ENCODE measurements around the gene USP7.
"Not testable (repeated sequence)": the region's sequence is repeated elsewhere in the genome, so short reads cannot be mapped to it uniquely, and the experiment has no call there.

The USP7 gene

GRCh38 chr16:8972843-8973586, 9.3 kb upstream of the USP7 start:
- DNase-seq (ENCODE audit: low read depth): no peak

DNA sequence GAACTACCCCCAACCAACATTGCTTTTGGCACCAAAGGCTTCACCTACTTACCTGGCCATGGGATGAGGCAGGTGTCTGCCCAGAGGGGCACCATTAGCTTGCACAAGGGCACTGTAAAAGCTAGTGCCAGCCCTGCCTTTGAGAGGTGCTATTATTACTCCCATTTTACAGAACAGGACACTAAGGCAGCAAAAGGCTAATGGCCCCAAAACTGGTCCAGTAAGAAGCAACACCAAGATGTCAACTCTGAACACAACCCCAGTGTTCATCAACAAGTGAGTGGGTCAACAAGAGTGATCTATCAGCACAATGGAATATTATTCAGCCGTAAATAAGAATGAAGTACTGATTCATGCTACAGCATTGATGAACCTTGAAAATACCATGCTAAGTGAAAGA, 7.7 kb upstream of the USP7 start:
- DNase-seq (ENCODE audit: low read depth): no peak

GRCh38 chr16:8969202-8969897, 5.6 kb upstream of the USP7 start:
- not testable (repeated sequence) for DNase-seq (ENCODE audit: low read depth)

DNA sequence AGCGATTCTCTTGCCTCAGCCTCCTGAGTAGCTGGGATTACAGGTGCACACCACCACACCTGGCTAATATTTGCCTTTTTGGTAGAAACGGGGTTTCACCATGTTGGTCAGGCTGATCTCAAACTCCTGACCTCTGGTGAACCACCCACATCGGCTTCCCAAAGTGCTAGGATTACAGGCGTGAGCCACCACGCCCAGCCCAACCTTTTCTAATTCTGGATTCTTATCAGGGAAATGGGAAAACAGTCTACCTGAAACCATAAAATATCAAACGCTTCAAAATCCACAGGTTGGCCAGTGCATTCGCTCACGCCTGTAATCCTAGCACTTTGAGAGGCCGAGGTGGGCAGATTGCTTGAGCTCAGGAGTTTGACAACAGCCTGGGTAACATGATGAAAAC, 4.3 kb upstream of the USP7 start:
- DNase-seq (ENCODE audit: low read depth): not testable (repeated sequence)

DNA sequence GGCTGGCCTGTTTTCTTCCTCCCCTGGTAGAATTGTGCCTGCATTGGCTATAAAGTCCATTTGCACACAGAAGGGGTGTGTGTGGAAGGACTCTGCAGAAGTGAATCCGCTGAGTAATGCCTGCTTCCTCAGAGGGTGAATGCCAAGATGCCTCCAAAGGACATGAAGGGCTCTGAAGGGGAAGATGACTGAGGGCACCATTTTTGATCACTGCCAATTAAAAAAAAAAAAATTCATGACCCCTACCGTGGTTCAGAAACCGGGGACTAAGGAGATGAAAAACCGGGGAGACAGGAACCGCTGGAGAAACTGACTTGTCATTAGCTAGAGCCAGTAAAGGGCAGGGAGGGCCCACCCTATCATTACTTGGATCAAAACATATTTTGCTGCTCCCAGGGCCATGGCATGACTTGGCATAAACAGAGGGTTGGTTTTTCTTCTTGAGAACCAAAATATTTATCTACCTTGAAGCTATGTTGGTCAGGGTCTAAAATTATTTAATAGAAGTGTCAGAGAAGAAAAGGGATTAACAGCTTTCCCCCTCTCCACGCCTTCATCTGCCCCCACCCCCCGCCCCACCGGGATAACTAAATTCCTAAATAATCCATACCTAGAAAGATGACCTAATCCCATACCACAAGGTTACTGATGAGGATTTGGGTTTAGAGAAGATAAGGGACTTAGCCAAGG, 3.6 kb upstream of the USP7 start:
- no peak for DNase-seq (ENCODE audit: low read depth)

- DNase-seq (ENCODE audit: low read depth): no peak
These were observed 3.1 kb upstream of the USP7 start for GRCh38 chr16:8966817-8967131.

GRCh38 chr16:8964462-8964861, 756 bp upstream of the USP7 start:
- DNase-seq (ENCODE audit: low read depth): no peak

DNA sequence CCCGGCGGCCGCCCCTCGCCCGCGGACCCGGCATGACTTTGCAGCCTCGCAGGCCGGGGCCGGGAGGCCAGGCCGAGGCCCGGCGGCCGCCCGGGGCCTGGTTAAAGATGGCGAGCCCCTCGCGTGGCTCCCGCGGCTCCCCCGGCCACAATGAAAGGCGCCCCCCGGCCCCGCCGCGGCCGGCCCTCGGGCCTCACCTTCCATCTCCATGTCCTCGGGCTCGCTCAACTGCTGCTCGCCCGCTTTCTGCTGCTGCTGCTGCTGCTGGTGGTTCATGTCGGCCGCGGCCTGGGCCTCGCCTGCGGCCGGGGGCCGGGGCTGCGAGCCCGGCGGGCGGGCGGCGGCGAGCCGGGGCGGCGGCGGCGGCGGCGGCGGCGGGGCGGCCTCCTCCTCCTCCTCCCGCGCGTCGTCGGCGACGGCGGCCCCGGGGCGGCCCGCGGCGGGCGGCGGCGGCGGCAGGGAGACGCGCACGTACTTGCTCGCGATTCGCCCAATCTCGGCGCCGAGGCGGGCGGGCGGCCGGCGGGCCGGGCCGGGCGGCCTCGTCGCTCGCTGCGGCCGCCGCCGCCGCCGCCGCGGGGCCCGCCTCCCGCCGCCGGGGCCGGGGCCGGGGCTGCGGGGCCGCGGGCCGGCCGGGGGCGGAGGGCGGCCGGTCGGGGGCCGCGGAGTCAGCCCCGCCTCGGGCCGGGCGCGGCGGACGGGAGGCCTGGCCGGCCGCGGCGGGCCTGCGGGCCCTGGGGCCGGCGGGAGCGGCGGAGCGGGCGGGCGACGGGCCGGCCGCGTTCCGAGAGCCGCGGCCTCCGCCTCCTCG, 491 bp downstream of the USP7 start:
- peak; percentile 8 for DNase-seq (ENCODE audit: low read depth)

DNA sequence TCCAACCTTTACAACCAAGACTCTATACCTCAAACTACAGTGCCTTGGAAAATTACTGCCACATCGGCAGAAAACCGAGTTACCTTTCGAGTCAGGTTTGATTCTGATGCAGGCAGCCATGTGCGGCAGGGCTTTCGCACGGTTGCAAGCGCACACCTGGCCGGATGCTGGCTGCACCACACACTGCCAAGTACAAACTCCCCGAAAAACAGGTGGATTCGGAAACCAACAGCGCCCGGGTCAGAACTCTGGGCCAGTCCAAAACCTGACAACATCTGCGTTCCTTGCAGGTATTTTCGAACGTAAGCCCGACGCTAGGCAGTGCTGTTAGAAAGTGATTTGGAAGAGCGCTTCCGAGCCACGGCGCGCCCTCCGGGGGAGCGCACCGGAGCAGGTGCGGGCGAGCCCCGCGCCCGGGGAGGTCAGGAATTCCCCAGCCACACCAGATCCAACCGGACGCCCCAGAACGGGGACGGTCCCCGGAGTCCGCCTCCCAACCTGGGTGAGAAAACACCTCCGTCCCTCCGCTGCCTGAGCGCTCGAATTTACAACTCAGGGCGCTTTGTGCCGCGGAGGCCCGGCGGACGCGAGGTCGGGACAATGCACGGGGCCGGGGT, 1.2 kb downstream of the USP7 start:
- DNase-seq (ENCODE audit: low read depth): peak; percentile 34

DNA sequence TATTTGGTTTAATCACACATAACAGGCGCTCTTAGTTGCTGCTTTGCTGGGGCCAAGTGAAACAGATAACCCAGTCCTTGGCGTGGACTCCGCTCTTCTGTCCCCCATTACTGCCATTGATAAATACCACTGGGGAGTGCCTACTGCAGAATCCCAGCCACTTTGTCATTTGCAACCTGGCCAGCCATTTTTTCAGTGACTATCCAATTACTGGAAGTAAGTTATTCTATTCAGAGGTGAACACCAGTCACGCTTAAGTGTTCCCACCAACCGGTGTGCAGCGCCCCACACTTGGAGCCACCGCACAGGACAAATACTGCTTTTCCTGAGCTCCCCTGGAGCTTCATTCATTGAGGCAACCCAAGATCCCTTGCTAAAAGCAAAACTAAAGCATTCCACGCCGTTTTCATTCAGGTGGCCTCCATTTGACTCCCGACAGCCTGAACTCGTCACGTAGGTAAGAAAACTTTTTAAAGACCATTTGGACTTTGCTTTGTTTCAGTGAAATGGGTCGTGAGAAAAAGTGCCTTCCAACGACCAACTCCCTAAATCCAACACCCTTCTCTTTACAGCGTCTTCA, 1.8 kb downstream of the USP7 start:
- DNase-seq (ENCODE audit: low read depth): no peak

GRCh38 chr16:8960788-8961109, 3.0 kb downstream of the USP7 start:
- no peak for DNase-seq (ENCODE audit: low read depth)

DNA sequence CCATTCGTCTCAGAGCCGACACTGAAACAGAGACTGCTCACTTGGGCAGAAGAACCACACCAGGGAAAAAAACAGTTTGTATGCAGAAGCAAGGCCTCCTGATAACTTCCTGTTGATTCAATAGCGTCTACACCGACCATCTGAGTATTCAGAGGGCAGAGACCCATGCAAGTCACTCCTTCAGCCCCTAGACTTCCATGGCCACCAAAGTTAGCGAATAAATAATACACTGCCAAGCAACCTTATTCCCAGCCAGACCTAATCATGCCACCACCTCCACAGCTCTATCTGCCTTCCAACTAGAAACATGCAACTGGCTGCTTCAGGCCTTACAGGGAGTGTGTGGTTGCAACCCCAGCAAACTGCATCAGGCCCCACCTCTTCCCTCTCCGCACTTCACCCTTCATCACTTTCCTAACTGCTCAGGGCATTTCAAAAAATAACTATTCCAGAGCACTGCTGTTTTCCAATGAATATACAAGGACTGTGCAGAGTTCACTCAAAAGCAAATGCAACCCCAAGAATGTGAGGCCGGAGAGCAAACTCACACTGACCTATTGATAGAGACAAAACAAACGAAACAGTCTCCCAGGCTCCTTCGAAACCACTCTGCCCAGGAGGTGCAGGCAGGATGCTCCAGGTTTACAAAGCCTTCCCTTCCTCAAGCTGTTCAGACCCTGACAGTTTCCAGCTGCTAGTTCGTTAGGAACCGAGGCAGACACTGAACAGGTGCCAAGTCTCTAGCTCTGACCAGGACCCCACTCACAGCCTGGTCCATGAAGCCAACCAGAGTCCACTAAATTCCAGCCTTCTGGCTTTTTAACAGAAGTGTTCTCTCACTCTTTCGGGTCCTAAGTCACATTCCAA, 3.6 kb downstream of the USP7 start:
- no peak for DNase-seq (ENCODE audit: low read depth)

DNA sequence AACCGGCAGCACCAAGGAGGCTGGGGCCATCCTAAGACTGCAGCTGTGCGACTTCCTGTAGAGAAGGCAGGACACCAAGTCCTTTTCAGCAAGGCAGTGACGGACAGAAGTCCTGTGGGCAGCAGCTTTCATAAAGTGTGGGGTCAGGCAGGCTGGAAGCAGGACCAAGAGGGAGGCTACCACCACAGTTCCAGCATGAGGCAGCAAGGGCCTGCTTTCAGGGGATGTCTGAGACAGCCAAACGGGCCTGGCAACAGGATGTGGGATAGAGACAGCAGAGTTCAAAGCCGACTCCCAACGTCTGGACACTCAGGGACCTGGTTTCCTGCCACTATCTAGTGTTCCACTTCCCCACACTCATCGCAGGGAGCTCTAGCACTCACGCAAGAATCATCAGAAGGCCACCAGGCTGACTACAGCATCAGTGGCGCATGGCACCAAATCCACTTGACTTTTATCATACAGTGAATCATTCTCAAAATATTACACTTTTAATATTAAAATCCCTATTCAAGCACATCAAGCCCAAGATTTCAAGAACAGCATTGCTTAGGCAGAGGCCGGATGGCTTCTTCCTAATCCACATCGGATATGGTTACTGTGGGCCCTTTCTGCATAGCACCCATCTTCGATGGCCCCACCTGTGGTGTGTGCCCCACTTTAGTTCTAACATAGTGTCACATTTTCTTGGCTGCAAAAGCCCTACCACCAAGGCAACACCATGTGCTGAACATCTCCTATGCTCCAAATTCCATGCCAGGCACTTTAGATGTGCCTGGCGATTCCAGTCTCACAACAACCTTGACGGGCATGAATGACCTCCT, 5.2 kb downstream of the USP7 start:
- DNase-seq (ENCODE audit: low read depth): no peak

- DNase-seq (ENCODE audit: low read depth): no peak
These were observed 6.1 kb downstream of the USP7 start for GRCh38 chr16:8957509-8958157.

DNA sequence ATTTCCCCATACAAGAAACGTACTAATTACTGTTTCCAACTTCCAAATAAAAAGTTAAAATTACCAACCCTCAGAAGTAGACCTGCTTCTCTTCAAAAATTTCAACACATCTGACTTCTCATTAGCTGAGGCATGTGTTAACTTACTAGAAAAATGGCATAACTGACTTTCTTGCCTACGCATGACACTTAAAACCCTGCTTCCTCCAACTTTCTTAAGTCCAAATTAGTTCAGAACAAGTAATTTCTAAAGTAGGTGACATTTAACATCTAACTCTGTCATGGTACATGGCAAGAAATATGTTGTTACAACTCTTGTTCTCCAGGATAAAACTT, 6.7 kb downstream of the USP7 start:
- no peak for DNase-seq (ENCODE audit: low read depth)

GRCh38 chr16:8956265-8957062, 7.2 kb downstream of the USP7 start:
- DNase-seq (ENCODE audit: low read depth): no peak

DNA sequence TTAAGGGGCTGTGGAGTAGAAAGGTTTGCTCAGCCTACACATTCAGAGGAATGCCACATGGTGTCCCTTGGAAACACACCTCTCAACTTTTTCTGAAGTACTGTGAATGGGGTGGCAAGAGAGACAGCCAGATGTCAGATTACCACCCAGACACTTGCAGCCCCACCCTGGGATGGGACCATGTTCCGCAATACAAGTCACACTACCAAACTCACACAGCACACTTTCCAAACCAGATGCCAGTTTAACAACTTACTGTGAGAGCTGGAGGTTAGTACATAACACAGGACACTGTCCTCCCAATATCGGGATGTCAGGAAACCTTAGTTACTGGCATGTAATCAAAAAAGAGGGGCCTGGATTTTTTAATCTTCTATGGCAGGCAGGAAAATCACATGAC, 7.9 kb downstream of the USP7 start:
- DNase-seq (ENCODE audit: low read depth): no peak

DNA sequence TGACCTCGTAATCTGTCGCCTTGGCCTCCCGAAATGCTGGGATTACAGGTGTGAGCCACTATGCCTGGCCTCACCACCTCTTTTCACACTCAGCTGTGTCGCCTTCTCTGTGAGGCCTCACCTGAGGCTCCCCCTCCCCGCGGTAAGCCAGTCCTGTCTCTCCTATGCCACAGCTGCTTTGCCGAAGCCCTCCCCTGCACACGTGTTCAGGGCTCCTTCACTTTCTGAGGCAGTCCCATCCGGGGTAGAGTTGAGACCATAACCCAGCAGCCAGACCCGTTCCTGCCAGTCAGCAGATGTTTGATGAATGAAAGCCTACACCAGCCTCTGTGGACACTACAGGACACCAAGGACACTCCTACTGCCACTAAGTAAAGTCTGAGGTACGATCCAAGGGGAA, 10.6 kb downstream of the USP7 start:
- no peak for DNase-seq (ENCODE audit: low read depth)

DNA sequence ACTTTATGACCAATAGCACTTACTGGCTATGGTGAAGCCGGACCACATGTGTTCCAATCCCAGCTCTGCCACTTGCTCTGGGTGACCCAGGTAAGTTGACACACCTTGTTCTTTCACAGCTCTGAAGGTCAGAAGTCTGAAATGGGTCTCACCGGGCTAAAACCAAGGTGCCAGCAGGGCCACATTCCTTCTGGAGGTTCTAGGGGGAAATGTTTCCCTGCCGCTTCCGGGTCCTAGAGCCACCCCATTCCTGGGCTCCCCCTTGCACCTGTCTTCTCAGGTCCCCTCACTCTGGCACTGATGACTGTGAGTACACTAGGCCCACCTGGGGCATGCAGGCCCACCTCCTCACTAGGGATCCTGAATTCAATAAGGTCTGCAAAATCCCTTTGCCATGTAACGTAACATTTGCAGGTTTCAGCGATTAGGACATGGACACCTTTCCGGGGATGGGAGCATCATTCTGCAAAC, 11.4 kb downstream of the USP7 start:
- no peak for DNase-seq (ENCODE audit: low read depth)

All from activated T-helper 9 cell treated with anti-CD3 and anti-CD28 coated beads, Interleukin-2, amount 50 U/mL, for 16 hours (primary cell).